GM12878 (cell line): ENCODE data around the gene SPATA3.

ENCODE experiments used
- ATF2 ChIP-seq: IDR thresholded peaks from 2 replicates; pipeline ENCODE4 v1.6.1; 2012; ENCODE audit warnings: low read length, inconsistent platforms
- BRCA1 ChIP-seq: IDR thresholded peaks from 2 replicates; pipeline ENCODE4 v1.6.1; 2011; ENCODE audit warnings: low read depth, low read length, improper control_type of control experiment
- CBX5 ChIP-seq: sonication (generic); IDR thresholded peaks from 2 replicates; pipeline ENCODE4 v1.6.1; 2016; ENCODE audit warnings: low read depth, moderate library complexity, mild to moderate bottlenecking, inconsistent platforms
- CREB1 ChIP-seq: IDR thresholded peaks from 2 replicates; pipeline ENCODE4 v1.6.1; 2012; ENCODE audit warnings: low read depth, mild to moderate bottlenecking, inconsistent platforms
- CTCF ChIP-seq, 3 experiments: IDR thresholded peaks in 2 of 3; conservative IDR thresholded peaks in 1 of 3; 2 replicates each; pipeline ENCODE4 v1.5.1; 2011; ENCODE audit warnings: low read depth in 3 of 3, low read length in 3 of 3, mild to moderate bottlenecking in 3 of 3, control low read depth in 2 of 3, moderate library complexity in 2 of 3, inconsistent platforms in 1 of 3, mixed read lengths in 1 of 3; ENCODE audit not compliant: control insufficient read depth in 2 of 3, insufficient read depth in 1 of 3; ENCODE audit errors: extremely low read depth in 1 of 3
- FOXM1 ChIP-seq: IDR thresholded peaks from 2 replicates; pipeline ENCODE4 v1.6.1; 2012; ENCODE audit warnings: low read depth, mild to moderate bottlenecking, inconsistent platforms, low read length, moderate library complexity
- POLR2AphosphoS2 ChIP-seq: IDR thresholded peaks from 2 replicates; pipeline ENCODE4 v1.6.1; 2011; ENCODE audit warnings: low read depth, mild to moderate bottlenecking, low read length, improper control_type of control experiment, moderate library complexity
- REST ChIP-seq: IDR thresholded peaks from 2 replicates; pipeline ENCODE4 v1.6.1; 2012; ENCODE audit warnings: mild to moderate bottlenecking, low read depth, low read length
- STAT3 ChIP-seq: IDR thresholded peaks from 2 replicates; pipeline ENCODE4 v1.6.1; 2011; ENCODE audit warnings: low read depth, low read length, improper control_type of control experiment
- ZNF274 ChIP-seq: IDR thresholded peaks from one replicate; pipeline ENCODE4 v1.8.0; 2011; ENCODE audit not compliant: insufficient read length, insufficient read depth
- TF ChIP-seq, protein P1 (sequence below): fragments of 450-650 bp; IDR thresholded peaks from 2 replicates; pipeline ENCODE4 v1.6.1; 2017; ENCODE audit warnings: mild to moderate bottlenecking
- TF ChIP-seq, protein P2 (sequence below): IDR thresholded peaks from 2 replicates; pipeline ENCODE4 v1.6.1; 2011; ENCODE audit warnings: low read depth, mild to moderate bottlenecking, low read length, moderate library complexity, borderline replicate concordance; ENCODE audit errors: extremely low read depth

- no peak for TF ChIP-seq ATF2
- no peak for TF ChIP-seq FOXM1
- TF ChIP-seq CBX5, result no peak
- TF ChIP-seq CTCF (IDR thresholded peaks at IDR 0.05 in 2 of 3, conservative IDR thresholded peaks at IDR 0.05 in 1 of 3; ENCODE audit: control insufficient read depth in 2 of 3, extremely low read depth in 1 of 3, insufficient read depth in 1 of 3, low read depth in 3 of 3, low read length in 3 of 3), result no peak
- TF ChIP-seq, protein P1, sequence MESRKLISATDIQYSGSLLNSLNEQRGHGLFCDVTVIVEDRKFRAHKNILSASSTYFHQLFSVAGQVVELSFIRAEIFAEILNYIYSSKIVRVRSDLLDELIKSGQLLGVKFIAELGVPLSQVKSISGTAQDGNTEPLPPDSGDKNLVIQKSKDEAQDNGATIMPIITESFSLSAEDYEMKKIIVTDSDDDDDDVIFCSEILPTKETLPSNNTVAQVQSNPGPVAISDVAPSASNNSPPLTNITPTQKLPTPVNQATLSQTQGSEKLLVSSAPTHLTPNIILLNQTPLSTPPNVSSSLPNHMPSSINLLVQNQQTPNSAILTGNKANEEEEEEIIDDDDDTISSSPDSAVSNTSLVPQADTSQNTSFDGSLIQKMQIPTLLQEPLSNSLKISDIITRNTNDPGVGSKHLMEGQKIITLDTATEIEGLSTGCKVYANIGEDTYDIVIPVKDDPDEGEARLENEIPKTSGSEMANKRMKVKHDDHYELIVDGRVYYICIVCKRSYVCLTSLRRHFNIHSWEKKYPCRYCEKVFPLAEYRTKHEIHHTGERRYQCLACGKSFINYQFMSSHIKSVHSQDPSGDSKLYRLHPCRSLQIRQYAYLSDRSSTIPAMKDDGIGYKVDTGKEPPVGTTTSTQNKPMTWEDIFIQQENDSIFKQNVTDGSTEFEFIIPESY, result no peak
- TF ChIP-seq BRCA1, result no peak
- TF ChIP-seq, protein P2, sequence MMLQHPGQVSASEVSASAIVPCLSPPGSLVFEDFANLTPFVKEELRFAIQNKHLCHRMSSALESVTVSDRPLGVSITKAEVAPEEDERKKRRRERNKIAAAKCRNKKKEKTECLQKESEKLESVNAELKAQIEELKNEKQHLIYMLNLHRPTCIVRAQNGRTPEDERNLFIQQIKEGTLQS, result no peak
- no peak for TF ChIP-seq REST
- no peak for TF ChIP-seq STAT3
- no peak for TF ChIP-seq CREB1
- TF ChIP-seq ZNF274, result no peak
- TF ChIP-seq POLR2AphosphoS2, result no peak
Observed at GRCh38 chr2:230946429-230947234, 49.3 kb upstream of the SPATA3 start.
